WTC11 (cell line): Measurements from ENCODE around the gene MCM3AP. TPM values are rescaled to one million over a fixed set of nuclear protein-coding genes. Genes with fewer than 3 reads are reported as not detected.

ENCODE experiments used
- ATAC-seq: fragments of 200-7000 bp; cut with Tn5 transposase; 2 replicates; pipeline ENCODE4 v1.10.0; 2021; ENCODE audit warnings: mild to moderate bottlenecking, moderate library complexity
- CTCF ChIA-PET: fragments of 300-600 bp; sonication (Branson Sonifier 250); formaldehyde crosslinking; loops from one replicate; lab custom pipeline; 2021; ENCODE audit warnings: antibody characterized with exemption; lab: Charles Lee
- POLR2A ChIA-PET: fragments of 350-600 bp; sonication (Branson Sonifier 250); formaldehyde crosslinking; loops from one replicate; lab custom pipeline; 2021; ENCODE audit warnings: antibody characterized with exemption; lab: Charles Lee
- DNase-seq: peaks from one replicate; pipeline ENCODE4 v3.0.0; 2021; ENCODE audit warnings: low spot score
- H3K27ac Mint-ChIP-seq: 2 replicates; pipeline ENCODE4 v1.8.0; 2021; ENCODE audit warnings: mixed read lengths
- H3K27me3 Mint-ChIP-seq: 2 replicates; pipeline ENCODE4 v1.8.0; 2021; ENCODE audit warnings: low read depth, mild to moderate bottlenecking, moderate library complexity, mixed read lengths
- H3K36me3 Mint-ChIP-seq: 2 replicates; pipeline ENCODE4 v1.8.0; 2021; ENCODE audit warnings: mixed read lengths
- H3K4me1 Mint-ChIP-seq: 2 replicates; pipeline ENCODE4 v1.8.0; 2022; ENCODE audit warnings: mixed read lengths
- H3K4me3 Mint-ChIP-seq: 2 replicates; pipeline ENCODE4 v1.8.0; 2021; ENCODE audit warnings: mild to moderate bottlenecking, moderate library complexity, mixed read lengths
- H3K9me3 Mint-ChIP-seq: 2 replicates; pipeline ENCODE4 v1.8.0; 2021; ENCODE audit warnings: mixed read lengths
- AFF4 ChIP-seq: sonication (generic); formaldehyde crosslinking; IDR thresholded peaks from 2 replicates; pipeline ENCODE4 v1.8.1; 2023; ENCODE audit warnings: mild to moderate bottlenecking, missing genetic modification reagents, borderline replicate concordance
- ATF6 ChIP-seq: sonication (generic); formaldehyde crosslinking; IDR thresholded peaks from 2 replicates; pipeline ENCODE4 v1.8.1; 2023; ENCODE audit warnings: mild to moderate bottlenecking, missing genetic modification reagents
- CDX4 ChIP-seq: fragments of 250-450 bp; sonication (Bioruptor Pico); IDR thresholded peaks from 2 replicates; pipeline ENCODE4 v1.9.0; 2021; ENCODE audit warnings: moderate library complexity, mild to moderate bottlenecking, inconsistent platforms, borderline replicate concordance
- HMGA2 ChIP-seq: fragments of 250-450 bp; sonication (Bioruptor Pico); IDR thresholded peaks from 2 replicates; pipeline ENCODE4 v1.4.0; 2021; ENCODE audit warnings: mild to moderate bottlenecking, moderate library complexity
- IRF2 ChIP-seq: sonication (generic); formaldehyde crosslinking; IDR thresholded peaks from 2 replicates; pipeline ENCODE4 v1.8.0; 2022; ENCODE audit warnings: low read depth, missing genetic modification reagents, borderline replicate concordance
- MXD4 ChIP-seq: fragments of 250-450 bp; sonication (Bioruptor Pico); IDR thresholded peaks from 2 replicates; pipeline ENCODE4 v1.8.0; 2021; ENCODE audit warnings: mild to moderate bottlenecking, moderate library complexity, borderline replicate concordance
- NFE2L1 ChIP-seq: sonication (generic); formaldehyde crosslinking; IDR thresholded peaks from 2 replicates; pipeline ENCODE4 v1.8.1; 2023; ENCODE audit warnings: missing genetic modification reagents
- NR3C1 ChIP-seq: sonication (generic); formaldehyde crosslinking; conservative IDR thresholded peaks from 2 replicates; pipeline ENCODE4 v1.8.1; 2023; ENCODE audit warnings: low read depth, mild to moderate bottlenecking, missing genetic modification reagents
- PRRX2 ChIP-seq: fragments of 250-450 bp; sonication (Bioruptor Pico); IDR thresholded peaks from 2 replicates; pipeline ENCODE4 v1.8.0; 2021; ENCODE audit warnings: mild to moderate bottlenecking
- RELA ChIP-seq: sonication (generic); formaldehyde crosslinking; IDR thresholded peaks from 2 replicates; pipeline ENCODE4 v1.8.1; 2022; ENCODE audit warnings: missing genetic modification reagents, mild to moderate bottlenecking, borderline replicate concordance
- SMAD4 ChIP-seq: sonication (generic); formaldehyde crosslinking; IDR thresholded peaks from 2 replicates; pipeline ENCODE4 v1.8.0; 2022; ENCODE audit warnings: mild to moderate bottlenecking, missing genetic modification reagents
- SP1 ChIP-seq: sonication (generic); formaldehyde crosslinking; conservative IDR thresholded peaks from 2 replicates; pipeline ENCODE4 v1.8.1; 2022; ENCODE audit warnings: missing genetic modification reagents
- STAT6 ChIP-seq: sonication (generic); formaldehyde crosslinking; conservative IDR thresholded peaks from 2 replicates; pipeline ENCODE4 v1.8.1; 2023; ENCODE audit warnings: mild to moderate bottlenecking, low read depth, missing genetic modification reagents, moderate library complexity
- TEAD1 ChIP-seq: sonication (generic); formaldehyde crosslinking; IDR thresholded peaks from 2 replicates; pipeline ENCODE4 v1.8.0; 2022; ENCODE audit warnings: mild to moderate bottlenecking, missing genetic modification reagents
- TP53 ChIP-seq: sonication (generic); formaldehyde crosslinking; IDR thresholded peaks from 2 replicates; pipeline ENCODE4 v1.8.1; 2023; ENCODE audit warnings: mild to moderate bottlenecking, missing genetic modification reagents
- ZBTB43 ChIP-seq: sonication (generic); formaldehyde crosslinking; IDR thresholded peaks from 2 replicates; pipeline ENCODE4 v1.8.1; 2023; ENCODE audit warnings: mild to moderate bottlenecking, missing genetic modification reagents
- ZNF396 ChIP-seq: fragments of 250-450 bp; sonication (Bioruptor Pico); IDR thresholded peaks from 2 replicates; pipeline ENCODE4 v1.8.0; 2021; ENCODE audit warnings: mild to moderate bottlenecking, moderate library complexity, borderline replicate concordance
- ZSCAN18 ChIP-seq: fragments of 250-450 bp; sonication (Bioruptor Pico); IDR thresholded peaks from 2 replicates; pipeline ENCODE4 v2.1.2; 2022; ENCODE audit warnings: mild to moderate bottlenecking, moderate library complexity
- total RNA-seq: library from RNA; stranded (reverse); gene quantifications from 3 replicates; pipeline ENCODE4 v1.2.3, GENCODE V29; 2021

The MCM3AP gene
- total RNA-seq, 1 experiment from 2014 or later, result 167 TPM

- H3K4me3 Mint-ChIP-seq, result peak overlapping the region; percentile 78
- DNase-seq (no peak), ATAC-seq (no peak)
- H3K9me3 Mint-ChIP-seq, result peaks cover 45% of the 10 kb centered on the region
- H3K4me1 Mint-ChIP-seq, result peaks cover 27% of the 10 kb centered on the region
- 0 out of 2 replicates have a peak overlapping the region, but pooled peaks have one; percentile 36 for H3K27ac Mint-ChIP-seq
- ChIA-PET POLR2A (no interaction called here), CTCF (interaction anchor here (0.6 to 2.4 kb wide), 5 partner anchors 12 to 424 kb away, joined by 3 to 11 read pairs (median 3); no protein-coding TSS in a partner anchor)
- TF ChIP-seq AFF4 (CRISPR knock-in tag) (no peak), STAT6 (CRISPR knock-in tag) (no peak), HMGA2 (CRISPR knock-in tag) (no peak), SMAD4 (no peak), ZSCAN18 (CRISPR knock-in tag) (no peak)
- peaks cover 22% of the 10 kb centered on the region for H3K27me3 Mint-ChIP-seq
- peaks cover 67% of the 10 kb centered on the region for H3K36me3 Mint-ChIP-seq
Measured at GRCh38 chr21:46227811-46228344, 57.5 kb downstream of the MCM3AP start.

- Mint-ChIP-seq H3K9me3 (peaks cover 37% of the 10 kb centered on the region), H3K4me3 (peak overlapping the region; percentile 78), H3K27ac (peak overlapping the region; percentile 33; the same call in 1 of the 2 replicates), H3K27me3 (peaks cover 22% of the 10 kb centered on the region), H3K4me1 (peaks cover 27% of the 10 kb centered on the region), H3K36me3 (peaks cover 67% of the 10 kb centered on the region)
- ATAC-seq (no peak), DNase-seq (no peak)
- CTCF ChIA-PET, result interaction anchor here (0.6 to 1.1 kb wide), 3 partner anchors 74 to 424 kb away, joined by 3 to 4 read pairs (median 3); no protein-coding TSS in a partner anchor
- POLR2A ChIA-PET, result no interaction called here
- TF ChIP-seq SMAD4 (no peak), ZNF396 (CRISPR knock-in tag) (no peak), ZBTB43 (CRISPR knock-in tag) (no peak), CDX4 (CRISPR knock-in tag) (no peak), IRF2 (CRISPR knock-in tag) (no peak), STAT6 (CRISPR knock-in tag) (no peak), NFE2L1 (CRISPR knock-in tag) (no peak), RELA (no peak), PRRX2 (CRISPR knock-in tag) (no peak), MXD4 (CRISPR knock-in tag) (no peak), TP53 (CRISPR knock-in tag) (no peak), TEAD1 (CRISPR knock-in tag) (no peak), SP1 (CRISPR knock-in tag) (no peak), NR3C1 (no peak), ATF6 (no peak)
Measured at GRCh38 chr21:46226920-46227599, 58.4 kb downstream of the MCM3AP start.
